ENCODE data around the gene SH3PXD2A. TPM values are rescaled to one million over a fixed set of nuclear protein-coding genes. Genes with fewer than 3 reads are reported as not detected.

The SH3PXD2A gene
- total and polyA plus RNA-seq, 2 experiments from 2014 or later: 1.8 to 5.0 TPM

DNA sequence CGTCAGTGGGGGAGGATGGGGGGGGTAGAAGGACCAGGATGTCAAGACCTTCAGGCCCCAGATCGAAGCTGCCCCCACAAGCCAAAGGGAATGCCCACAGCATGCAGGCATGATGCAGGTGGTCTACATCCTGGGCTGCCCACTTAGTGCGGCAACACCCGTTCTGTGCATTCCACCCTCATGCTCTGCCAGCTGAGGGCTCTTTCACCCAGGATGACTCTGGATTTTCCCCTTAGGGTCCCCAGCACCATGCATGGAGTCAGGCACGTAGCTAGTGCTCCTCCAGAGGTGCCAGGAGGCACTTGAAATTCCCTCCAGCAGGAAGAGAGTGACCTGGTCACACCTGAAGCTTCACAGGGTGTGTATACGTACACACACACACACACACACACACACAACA lies 66.2 kb downstream of the SH3PXD2A start:
- no peak overlapping the region for H3K27ac ChIP-seq (ENCODE audit: low read depth)
- H3K4me3 ChIP-seq: no peak overlapping the region
- Mint-ChIP-seq H3K36me3 (ENCODE audit: low read depth) (no peaks in the 10 kb centered on the region), H3K27ac (no peak overlapping the region), H3K27me3 (ENCODE audit: insufficient read depth, low read depth, poor library complexity) (peaks cover 5% of the 10 kb centered on the region), H3K4me3 (no peak overlapping the region), H3K9me3 (no peaks in the 10 kb centered on the region), H3K4me1 (peaks cover 7% of the 10 kb centered on the region)
- H3K9me2 ChIP-seq (ENCODE audit: insufficient read depth): no peaks in the 10 kb centered on the region
- H4K20me1 ChIP-seq (replicated peaks; ENCODE audit: insufficient read depth): no peaks in the 10 kb centered on the region
- H3K79me2 ChIP-seq (replicated peaks; ENCODE audit: insufficient read depth): no peaks in the 10 kb centered on the region
- no peaks in the 10 kb centered on the region for H3K27me3 ChIP-seq (ENCODE audit: insufficient read depth)
- H3K4me2 ChIP-seq: no peak overlapping the region
- TF ChIP-seq ZNF114 (CRISPR knock-in tag; IDR thresholded peaks at IDR 0.05) (no peak), ZNF331 (CRISPR knock-in tag; IDR thresholded peaks at IDR 0.05; ENCODE audit: low read depth) (no peak), STAT1 (IDR thresholded peaks at IDR 0.05; ENCODE audit: unreplicated experiment) (no peak), EZH2phosphoT487 (IDR thresholded peaks at IDR 0.05; ENCODE audit: unreplicated experiment) (no peak), NANOG (IDR thresholded peaks at IDR 0.05; ENCODE audit: borderline replicate concordance) (no peak), EZH2 (IDR thresholded peaks at IDR 0.05; ENCODE audit: low read depth, unreplicated experiment) (no peak), POLR2AphosphoS5 (IDR thresholded peaks at IDR 0.05; ENCODE audit: low read depth) (no peak), JUNB (IDR thresholded peaks at IDR 0.05; ENCODE audit: unreplicated experiment) (no peak)
- TF ChIP-seq, protein P1, sequence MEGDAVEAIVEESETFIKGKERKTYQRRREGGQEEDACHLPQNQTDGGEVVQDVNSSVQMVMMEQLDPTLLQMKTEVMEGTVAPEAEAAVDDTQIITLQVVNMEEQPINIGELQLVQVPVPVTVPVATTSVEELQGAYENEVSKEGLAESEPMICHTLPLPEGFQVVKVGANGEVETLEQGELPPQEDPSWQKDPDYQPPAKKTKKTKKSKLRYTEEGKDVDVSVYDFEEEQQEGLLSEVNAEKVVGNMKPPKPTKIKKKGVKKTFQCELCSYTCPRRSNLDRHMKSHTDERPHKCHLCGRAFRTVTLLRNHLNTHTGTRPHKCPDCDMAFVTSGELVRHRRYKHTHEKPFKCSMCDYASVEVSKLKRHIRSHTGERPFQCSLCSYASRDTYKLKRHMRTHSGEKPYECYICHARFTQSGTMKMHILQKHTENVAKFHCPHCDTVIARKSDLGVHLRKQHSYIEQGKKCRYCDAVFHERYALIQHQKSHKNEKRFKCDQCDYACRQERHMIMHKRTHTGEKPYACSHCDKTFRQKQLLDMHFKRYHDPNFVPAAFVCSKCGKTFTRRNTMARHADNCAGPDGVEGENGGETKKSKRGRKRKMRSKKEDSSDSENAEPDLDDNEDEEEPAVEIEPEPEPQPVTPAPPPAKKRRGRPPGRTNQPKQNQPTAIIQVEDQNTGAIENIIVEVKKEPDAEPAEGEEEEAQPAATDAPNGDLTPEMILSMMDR (conservative IDR thresholded peaks at IDR 0.05; ENCODE audit: low read depth in 2 of 2): no peak
- TF ChIP-seq, protein P2, sequence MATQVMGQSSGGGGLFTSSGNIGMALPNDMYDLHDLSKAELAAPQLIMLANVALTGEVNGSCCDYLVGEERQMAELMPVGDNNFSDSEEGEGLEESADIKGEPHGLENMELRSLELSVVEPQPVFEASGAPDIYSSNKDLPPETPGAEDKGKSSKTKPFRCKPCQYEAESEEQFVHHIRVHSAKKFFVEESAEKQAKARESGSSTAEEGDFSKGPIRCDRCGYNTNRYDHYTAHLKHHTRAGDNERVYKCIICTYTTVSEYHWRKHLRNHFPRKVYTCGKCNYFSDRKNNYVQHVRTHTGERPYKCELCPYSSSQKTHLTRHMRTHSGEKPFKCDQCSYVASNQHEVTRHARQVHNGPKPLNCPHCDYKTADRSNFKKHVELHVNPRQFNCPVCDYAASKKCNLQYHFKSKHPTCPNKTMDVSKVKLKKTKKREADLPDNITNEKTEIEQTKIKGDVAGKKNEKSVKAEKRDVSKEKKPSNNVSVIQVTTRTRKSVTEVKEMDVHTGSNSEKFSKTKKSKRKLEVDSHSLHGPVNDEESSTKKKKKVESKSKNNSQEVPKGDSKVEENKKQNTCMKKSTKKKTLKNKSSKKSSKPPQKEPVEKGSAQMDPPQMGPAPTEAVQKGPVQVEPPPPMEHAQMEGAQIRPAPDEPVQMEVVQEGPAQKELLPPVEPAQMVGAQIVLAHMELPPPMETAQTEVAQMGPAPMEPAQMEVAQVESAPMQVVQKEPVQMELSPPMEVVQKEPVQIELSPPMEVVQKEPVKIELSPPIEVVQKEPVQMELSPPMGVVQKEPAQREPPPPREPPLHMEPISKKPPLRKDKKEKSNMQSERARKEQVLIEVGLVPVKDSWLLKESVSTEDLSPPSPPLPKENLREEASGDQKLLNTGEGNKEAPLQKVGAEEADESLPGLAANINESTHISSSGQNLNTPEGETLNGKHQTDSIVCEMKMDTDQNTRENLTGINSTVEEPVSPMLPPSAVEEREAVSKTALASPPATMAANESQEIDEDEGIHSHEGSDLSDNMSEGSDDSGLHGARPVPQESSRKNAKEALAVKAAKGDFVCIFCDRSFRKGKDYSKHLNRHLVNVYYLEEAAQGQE (IDR thresholded peaks at IDR 0.05; ENCODE audit: unreplicated experiment): no peak
- TF ChIP-seq, protein P3, sequence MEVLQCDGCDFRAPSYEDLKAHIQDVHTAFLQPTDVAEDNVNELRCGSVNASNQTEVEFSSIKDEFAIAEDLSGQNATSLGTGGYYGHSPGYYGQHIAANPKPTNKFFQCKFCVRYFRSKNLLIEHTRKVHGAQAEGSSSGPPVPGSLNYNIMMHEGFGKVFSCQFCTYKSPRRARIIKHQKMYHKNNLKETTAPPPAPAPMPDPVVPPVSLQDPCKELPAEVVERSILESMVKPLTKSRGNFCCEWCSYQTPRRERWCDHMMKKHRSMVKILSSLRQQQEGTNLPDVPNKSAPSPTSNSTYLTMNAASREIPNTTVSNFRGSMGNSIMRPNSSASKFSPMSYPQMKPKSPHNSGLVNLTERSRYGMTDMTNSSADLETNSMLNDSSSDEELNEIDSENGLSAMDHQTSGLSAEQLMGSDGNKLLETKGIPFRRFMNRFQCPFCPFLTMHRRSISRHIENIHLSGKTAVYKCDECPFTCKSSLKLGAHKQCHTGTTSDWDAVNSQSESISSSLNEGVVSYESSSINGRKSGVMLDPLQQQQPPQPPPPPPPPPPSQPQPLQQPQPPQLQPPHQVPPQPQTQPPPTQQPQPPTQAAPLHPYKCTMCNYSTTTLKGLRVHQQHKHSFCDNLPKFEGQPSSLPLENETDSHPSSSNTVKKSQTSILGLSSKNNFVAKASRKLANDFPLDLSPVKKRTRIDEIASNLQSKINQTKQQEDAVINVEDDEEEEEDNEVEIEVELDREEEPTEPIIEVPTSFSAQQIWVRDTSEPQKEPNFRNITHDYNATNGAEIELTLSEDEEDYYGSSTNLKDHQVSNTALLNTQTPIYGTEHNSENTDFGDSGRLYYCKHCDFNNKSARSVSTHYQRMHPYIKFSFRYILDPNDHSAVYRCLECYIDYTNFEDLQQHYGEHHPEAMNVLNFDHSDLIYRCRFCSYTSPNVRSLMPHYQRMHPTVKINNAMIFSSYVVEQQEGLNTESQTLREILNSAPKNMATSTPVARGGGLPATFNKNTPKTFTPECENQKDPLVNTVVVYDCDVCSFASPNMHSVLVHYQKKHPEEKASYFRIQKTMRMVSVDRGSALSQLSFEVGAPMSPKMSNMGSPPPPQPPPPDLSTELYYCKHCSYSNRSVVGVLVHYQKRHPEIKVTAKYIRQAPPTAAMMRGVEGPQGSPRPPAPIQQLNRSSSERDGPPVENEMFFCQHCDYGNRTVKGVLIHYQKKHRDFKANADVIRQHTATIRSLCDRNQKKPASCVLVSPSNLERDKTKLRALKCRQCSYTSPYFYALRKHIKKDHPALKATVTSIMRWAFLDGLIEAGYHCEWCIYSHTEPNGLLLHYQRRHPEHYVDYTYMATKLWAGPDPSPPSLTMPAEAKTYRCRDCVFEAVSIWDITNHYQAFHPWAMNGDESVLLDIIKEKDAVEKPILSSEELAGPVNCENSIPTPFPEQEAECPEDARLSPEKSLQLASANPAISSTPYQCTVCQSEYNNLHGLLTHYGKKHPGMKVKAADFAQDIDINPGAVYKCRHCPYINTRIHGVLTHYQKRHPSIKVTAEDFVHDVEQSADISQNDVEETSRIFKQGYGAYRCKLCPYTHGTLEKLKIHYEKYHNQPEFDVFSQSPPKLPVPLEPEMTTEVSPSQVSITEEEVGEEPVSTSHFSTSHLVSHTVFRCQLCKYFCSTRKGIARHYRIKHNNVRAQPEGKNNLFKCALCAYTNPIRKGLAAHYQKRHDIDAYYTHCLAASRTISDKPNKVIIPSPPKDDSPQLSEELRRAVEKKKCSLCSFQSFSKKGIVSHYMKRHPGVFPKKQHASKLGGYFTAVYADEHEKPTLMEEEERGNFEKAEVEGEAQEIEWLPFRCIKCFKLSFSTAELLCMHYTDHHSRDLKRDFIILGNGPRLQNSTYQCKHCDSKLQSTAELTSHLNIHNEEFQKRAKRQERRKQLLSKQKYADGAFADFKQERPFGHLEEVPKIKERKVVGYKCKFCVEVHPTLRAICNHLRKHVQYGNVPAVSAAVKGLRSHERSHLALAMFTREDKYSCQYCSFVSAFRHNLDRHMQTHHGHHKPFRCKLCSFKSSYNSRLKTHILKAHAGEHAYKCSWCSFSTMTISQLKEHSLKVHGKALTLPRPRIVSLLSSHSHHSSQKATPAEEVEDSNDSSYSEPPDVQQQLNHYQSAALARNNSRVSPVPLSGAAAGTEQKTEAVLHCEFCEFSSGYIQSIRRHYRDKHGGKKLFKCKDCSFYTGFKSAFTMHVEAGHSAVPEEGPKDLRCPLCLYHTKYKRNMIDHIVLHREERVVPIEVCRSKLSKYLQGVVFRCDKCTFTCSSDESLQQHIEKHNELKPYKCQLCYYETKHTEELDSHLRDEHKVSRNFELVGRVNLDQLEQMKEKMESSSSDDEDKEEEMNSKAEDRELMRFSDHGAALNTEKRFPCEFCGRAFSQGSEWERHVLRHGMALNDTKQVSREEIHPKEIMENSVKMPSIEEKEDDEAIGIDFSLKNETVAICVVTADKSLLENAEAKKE (CRISPR knock-in tag; IDR thresholded peaks at IDR 0.05): no peak
- TF ChIP-seq, protein P4, sequence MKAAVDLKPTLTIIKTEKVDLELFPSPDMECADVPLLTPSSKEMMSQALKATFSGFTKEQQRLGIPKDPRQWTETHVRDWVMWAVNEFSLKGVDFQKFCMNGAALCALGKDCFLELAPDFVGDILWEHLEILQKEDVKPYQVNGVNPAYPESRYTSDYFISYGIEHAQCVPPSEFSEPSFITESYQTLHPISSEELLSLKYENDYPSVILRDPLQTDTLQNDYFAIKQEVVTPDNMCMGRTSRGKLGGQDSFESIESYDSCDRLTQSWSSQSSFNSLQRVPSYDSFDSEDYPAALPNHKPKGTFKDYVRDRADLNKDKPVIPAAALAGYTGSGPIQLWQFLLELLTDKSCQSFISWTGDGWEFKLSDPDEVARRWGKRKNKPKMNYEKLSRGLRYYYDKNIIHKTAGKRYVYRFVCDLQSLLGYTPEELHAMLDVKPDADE (IDR thresholded peaks at IDR 0.05): no peak
- H3F3A ChIP-seq (replicated peaks; ENCODE audit: low read depth): no peaks in the 10 kb centered on the region
- no peak for ATAC-seq
- no peak for DNase-seq (ENCODE audit: low spot score)
- H3K4me1 ChIP-seq (ENCODE audit: insufficient read depth): no peaks in the 10 kb centered on the region
- no peaks in the 10 kb centered on the region for H3K36me3 ChIP-seq (ENCODE audit: insufficient read depth)
- H2AFZ ChIP-seq: no peak overlapping the region
